ENCODE results near the gene CENPC. TPM values are rescaled to one million over a fixed set of nuclear protein-coding genes. Genes with fewer than 3 reads are reported as not detected.

The CENPC gene
- total RNA-seq, 1 experiment from 2014 or later = 12.9 TPM

DNA sequence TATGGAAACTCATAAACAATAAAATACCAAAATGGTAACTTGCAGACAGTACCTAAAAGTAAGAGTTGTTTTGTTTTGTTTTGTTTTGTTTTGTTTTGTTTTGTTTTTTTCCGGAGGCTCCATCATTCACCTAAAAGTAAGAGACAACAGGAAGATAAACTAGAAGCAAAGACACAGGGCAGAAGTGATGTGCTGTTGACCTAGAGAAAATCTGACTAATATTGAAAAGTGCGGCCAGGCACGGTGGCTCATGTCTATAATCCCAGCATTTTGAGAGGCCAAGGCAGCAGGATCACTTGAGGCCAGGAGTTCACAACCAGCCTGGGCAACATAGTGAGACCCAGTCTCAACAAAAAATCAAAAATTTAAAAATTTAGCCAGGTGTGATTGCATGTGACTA lies 5.6 kb upstream of the CENPC start:
- no peaks in the 10 kb centered on the region for H3K27me3 Mint-ChIP-seq (ENCODE audit: unreplicated experiment)
- TF ChIP-seq CTCF (IDR thresholded peaks at IDR 0.05; ENCODE audit: unreplicated experiment) = no peak
- intact Hi-C loops (cut with micrococcal nuclease; ENCODE audit: unreplicated experiment) = no loop called here
- no TSS peak for BruUV-seq (replicated peaks)
- no peak overlapping the region for H3K27ac Mint-ChIP-seq (ENCODE audit: unreplicated experiment)
- no peak overlapping the region for H3K4me3 Mint-ChIP-seq (ENCODE audit: low read depth, unreplicated experiment)
- no peaks in the 10 kb centered on the region for H3K9me3 Mint-ChIP-seq (ENCODE audit: low read depth, unreplicated experiment)
- no peak for DNase-seq
- H3K4me1 Mint-ChIP-seq (ENCODE audit: low read depth, unreplicated experiment) = no peaks in the 10 kb centered on the region
- H3K36me3 Mint-ChIP-seq (ENCODE audit: insufficient read depth, unreplicated experiment) = no peaks in the 10 kb centered on the region
- CTCF ChIA-PET = interaction anchor here (0.7 kb wide), 2 partner anchors 113 to 1344 kb away, joined by 3 read pairs; no protein-coding TSS in a partner anchor

DNA sequence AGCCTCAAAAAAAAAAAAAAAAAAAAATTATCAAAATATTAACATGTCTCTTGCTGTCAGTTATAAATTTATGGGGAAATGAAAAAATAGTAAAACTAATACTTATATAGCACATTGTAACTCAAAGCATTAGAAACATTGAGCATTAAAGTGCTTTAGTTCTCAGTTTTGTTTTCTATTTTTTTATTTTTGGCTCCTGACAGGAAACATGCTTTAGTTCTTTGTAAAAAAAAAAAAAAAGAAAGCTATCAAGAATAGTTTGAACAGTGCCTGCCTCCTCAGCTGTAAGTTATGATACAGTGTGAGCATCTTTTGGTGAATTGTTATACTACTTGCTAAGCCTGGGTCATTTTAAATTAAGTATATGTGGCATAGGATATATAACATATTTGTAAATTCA lies 5.1 kb upstream of the CENPC start:
- H3K36me3 Mint-ChIP-seq (ENCODE audit: insufficient read depth, unreplicated experiment) = peaks cover 2% of the 10 kb centered on the region
- H3K9me3 Mint-ChIP-seq (ENCODE audit: low read depth, unreplicated experiment) = no peaks in the 10 kb centered on the region
- H3K27ac Mint-ChIP-seq (ENCODE audit: unreplicated experiment) = no peak overlapping the region
- no peak for TF ChIP-seq CTCF (IDR thresholded peaks at IDR 0.05; ENCODE audit: unreplicated experiment)
- no peak overlapping the region for H3K4me3 Mint-ChIP-seq (ENCODE audit: low read depth, unreplicated experiment)
- H3K4me1 Mint-ChIP-seq (ENCODE audit: low read depth, unreplicated experiment) = no peaks in the 10 kb centered on the region
- H3K27me3 Mint-ChIP-seq (ENCODE audit: unreplicated experiment) = no peaks in the 10 kb centered on the region
- CTCF ChIA-PET = interaction anchor here (0.7 kb wide), 3 partner anchors 114 to 1345 kb away, joined by 3 to 4 read pairs (median 3); no protein-coding TSS in a partner anchor
- no TSS peak for BruUV-seq (replicated peaks)
- intact Hi-C loops (cut with micrococcal nuclease; ENCODE audit: unreplicated experiment) = no loop called here
- DNase-seq = no peak

GRCh38 chr4:67549123-67549522 lies 3.8 kb upstream of the CENPC start:
- Mint-ChIP-seq H3K9me3 (ENCODE audit: low read depth, unreplicated experiment) (no peaks in the 10 kb centered on the region), H3K4me3 (ENCODE audit: low read depth, unreplicated experiment) (no peak overlapping the region), H3K4me1 (ENCODE audit: low read depth, unreplicated experiment) (no peaks in the 10 kb centered on the region), H3K27me3 (ENCODE audit: unreplicated experiment) (no peaks in the 10 kb centered on the region), H3K36me3 (ENCODE audit: insufficient read depth, unreplicated experiment) (peaks cover 14% of the 10 kb centered on the region), H3K27ac (ENCODE audit: unreplicated experiment) (no peak overlapping the region)
- CTCF ChIA-PET = no interaction called here
- DNase-seq = no peak
- no peak for TF ChIP-seq CTCF (IDR thresholded peaks at IDR 0.05; ENCODE audit: unreplicated experiment)
- intact Hi-C loops (cut with micrococcal nuclease; ENCODE audit: unreplicated experiment) = loop anchor here (5.0 kb wide), 1 partner anchor 363 kb away; no protein-coding TSS in a partner anchor
- BruUV-seq (replicated peaks) = no TSS peak

GRCh38 chr4:67546971-67547370 lies 1.7 kb upstream of the CENPC start:
- peaks cover 18% of the 10 kb centered on the region for H3K36me3 Mint-ChIP-seq (ENCODE audit: insufficient read depth, unreplicated experiment)
- TF ChIP-seq CTCF (IDR thresholded peaks at IDR 0.05; ENCODE audit: unreplicated experiment) = no peak
- H3K27ac Mint-ChIP-seq (ENCODE audit: unreplicated experiment) = no peak overlapping the region
- no TSS peak for BruUV-seq (replicated peaks)
- DNase-seq = no peak
- intact Hi-C loops (cut with micrococcal nuclease; ENCODE audit: unreplicated experiment) = loop anchor here (5.0 kb wide), 1 partner anchor 365 kb away; no protein-coding TSS in a partner anchor
- CTCF ChIA-PET = no interaction called here
- no peak overlapping the region for H3K4me3 Mint-ChIP-seq (ENCODE audit: low read depth, unreplicated experiment)
- H3K4me1 Mint-ChIP-seq (ENCODE audit: low read depth, unreplicated experiment) = peaks cover 7% of the 10 kb centered on the region
- H3K9me3 Mint-ChIP-seq (ENCODE audit: low read depth, unreplicated experiment) = no peaks in the 10 kb centered on the region
- H3K27me3 Mint-ChIP-seq (ENCODE audit: unreplicated experiment) = no peaks in the 10 kb centered on the region
